Renal cortical epithelial cell (primary cell): ENCODE measurements around the gene ANGPT4. TPM values are rescaled to one million over a fixed set of nuclear protein-coding genes. Genes with fewer than 3 reads are reported as not detected.
A peak's percentile ranks its signal among the peaks of the same experiment; 100 is the strongest.
"Not testable (repeated sequence)": the region's sequence is repeated elsewhere in the genome, so short reads cannot be mapped to it uniquely, and the experiment has no call there.

Experiments used
- DNase-seq: peaks from one replicate; pipeline ENCODE4 v3.0.0-alpha.2; 2011; ENCODE audit warnings: low read depth
- total RNA-seq: library from RNA; depleted of rRNA; stranded (reverse); fragments of >200 nt; gene quantifications from 2 replicates; pipeline ENCODE4 v1.2.3, GENCODE V29; 2014

Gene ANGPT4
- total RNA-seq, 1 donor from 2014 or later, result not detected

DNA sequence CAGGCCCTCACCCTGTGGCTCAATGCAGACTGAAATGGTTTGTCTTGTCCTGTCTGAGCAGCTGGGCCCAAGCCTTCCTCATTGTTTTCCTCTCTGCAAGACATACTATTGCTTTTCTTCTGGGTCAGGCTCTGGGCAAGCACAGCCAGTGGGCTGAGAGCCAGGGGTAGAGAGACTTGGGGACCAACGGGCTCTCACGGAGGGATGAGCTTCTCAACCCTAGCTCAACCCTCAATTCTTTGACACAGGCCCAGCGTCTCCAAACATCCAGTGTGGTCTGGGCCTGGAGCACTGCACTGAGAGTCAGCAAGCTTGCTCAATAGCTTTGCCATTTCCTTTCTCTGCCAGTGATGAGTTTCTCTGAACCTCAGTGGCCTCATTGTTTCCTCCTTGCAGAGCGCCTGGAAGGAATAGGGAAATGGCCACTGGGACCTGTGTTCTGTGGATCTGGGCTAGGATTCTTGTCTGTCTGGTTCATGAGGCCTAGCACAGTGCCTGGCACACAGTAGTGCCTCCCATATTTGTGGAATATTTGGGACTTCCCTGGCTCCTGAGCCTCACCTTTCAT is 9.3 kb downstream of the ANGPT4 start:
- no peak for DNase-seq

DNA sequence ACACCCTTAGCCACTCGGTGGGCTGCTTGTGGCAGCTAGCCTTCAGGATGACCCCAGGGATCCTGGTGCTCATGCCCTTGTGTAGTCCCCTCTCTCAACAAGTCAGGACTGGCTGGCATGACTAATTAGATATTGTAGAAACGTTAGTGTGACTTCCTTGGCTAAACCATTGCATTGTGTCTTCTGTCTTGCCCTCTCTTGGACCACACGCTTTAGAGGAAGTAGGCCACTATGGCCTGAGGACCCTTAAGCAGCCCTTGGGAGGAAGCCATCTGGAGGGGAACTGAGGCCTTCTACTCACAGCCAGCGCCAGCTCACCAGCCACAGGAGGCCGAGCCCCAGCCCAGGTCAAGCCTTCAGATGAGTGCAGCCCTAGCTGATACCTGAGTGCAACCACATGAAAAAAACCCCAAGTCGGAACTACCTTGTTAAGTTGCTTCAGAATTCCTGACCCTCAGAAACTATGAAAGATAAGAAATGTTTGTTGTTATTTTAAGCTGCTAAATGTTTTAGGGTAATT is 10.1 kb downstream of the ANGPT4 start:
- no peak for DNase-seq

DNA sequence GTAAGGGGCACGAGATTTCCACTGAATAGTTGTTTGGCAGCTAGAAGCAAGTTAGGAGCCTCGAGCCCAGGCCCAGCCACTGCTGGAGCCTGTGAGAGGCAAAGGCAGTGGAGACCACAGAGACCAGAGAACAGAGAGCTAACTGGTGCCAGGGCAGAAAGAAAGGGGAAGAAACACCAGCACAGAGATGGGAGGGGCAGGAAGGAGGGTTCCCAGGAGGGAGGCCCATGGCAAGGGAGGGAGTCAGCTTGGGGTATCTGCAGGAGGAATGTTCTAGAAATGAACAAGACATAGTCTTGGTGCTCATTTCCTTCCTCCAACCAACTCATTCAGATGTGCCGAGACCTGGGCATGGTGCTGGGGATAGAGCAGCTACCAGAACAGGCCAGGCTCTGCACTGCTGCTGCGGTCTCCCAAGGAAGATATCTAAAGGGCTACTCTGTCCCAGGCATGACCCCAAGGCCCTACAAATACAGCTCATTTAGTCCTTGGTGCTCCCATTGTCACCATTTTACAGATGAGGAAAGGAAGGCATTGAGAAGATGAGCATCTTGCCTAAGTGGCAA is 10.7 kb downstream of the ANGPT4 start:
- no peak for DNase-seq

DNA sequence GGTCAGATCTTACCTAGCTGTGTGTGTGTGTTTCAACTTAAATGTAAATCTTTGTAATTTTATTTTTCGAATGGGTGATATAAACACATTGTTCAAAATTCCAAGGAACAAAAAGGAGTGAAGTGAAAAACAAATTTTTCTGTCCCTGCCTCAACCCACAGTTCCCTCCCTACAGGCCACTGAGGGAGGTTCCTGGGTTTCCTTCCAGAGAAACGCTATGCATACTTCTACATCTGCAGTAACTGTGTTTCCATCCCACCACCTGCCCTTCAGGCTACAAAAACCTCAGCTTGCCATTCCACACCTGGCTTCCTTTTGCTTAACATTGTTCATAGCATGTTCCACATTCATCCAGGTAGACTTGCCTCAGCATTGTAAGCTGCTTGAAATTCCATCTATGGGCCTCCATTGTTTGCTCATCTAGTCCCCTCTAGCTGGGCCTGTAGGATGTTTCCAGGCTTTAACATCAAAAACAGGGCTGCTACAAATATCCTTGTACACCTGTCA is 12.0 kb downstream of the ANGPT4 start:
- no peak for DNase-seq

DNA sequence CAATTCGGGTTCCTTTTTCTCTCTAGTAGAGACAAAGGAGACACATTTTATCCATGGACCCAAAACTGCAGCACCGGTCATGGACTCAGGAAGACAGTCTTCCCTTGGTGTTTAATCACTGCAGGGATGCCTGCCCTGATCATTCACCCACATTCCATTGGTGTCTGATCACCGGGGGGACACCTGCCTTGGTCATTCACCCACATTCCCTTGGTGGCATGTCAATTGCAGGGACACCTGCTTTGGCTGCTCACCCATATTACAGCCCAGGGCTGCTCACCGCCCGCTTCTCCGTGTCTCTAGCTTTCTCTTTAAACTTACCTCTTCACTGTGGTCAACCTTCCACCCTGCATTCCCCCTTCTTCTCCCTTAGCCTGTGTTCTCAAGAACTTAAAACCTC is 18.7 kb downstream of the ANGPT4 start:
- DNase-seq, result not testable (repeated sequence)

DNA sequence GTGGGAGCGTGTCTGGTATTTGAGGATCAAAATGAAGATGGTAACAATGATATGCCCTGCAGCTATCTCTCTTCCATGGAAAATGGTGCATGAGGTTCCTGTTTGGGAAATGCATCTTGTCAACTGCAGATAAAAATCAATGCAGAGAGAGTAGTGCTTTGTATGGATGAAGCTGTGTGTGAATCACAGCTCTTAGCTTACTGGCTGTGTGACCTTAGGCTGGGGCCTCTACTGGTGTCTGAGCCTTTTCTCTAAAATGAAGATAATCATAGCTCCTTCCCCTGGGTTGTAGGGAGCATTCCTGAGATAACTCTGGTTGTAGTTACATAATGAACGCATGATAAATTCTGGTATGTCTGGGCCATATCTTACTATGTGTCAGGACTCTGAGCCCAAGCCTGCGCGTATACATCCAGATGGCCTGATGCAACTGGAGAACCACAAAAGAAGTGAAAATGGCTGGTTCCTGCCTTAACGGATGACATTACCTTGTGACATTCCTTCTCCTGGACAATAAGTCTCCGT is 19.6 kb downstream of the ANGPT4 start:
- no peak for DNase-seq

DNA sequence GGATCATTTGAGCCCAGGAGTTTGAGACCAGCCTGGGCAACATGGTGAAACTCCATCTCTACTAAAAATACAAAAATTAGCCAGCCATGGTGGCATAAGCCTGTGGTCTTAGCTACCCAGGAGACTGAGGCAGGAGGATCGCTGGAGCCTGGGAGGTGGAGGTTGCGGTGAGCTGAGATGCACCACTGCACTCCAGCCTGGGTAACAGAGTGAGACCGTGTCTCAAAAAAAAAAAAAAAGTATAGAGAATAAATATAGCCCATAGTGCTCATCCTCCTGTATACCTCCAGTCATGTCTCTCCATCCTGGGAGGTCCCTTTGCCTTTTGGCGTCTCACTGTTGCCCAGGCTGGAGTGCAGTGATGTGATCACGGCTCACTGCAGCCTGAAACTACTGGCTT is 23.8 kb downstream of the ANGPT4 start:
- not testable (repeated sequence) for DNase-seq

DNA sequence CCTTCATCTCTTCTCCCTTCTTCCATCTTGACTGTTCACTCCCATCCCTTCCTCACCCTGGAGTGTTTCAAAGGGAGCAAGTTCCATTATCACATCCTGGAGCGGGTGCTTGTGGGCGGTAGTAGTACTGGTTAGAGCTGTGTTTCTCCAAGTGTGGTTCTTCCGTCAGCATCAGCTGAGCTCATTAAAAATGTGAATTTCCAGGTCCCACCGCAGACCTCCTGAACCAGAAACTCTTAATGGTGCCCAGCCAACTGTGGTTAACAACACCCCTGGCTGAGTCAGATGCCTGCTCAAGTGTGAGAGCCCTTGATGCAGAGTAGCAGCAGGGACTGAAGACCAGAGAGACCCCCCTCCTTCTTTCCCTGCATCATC is 24.4 kb downstream of the ANGPT4 start:
- DNase-seq, result peak; percentile 98

DNA sequence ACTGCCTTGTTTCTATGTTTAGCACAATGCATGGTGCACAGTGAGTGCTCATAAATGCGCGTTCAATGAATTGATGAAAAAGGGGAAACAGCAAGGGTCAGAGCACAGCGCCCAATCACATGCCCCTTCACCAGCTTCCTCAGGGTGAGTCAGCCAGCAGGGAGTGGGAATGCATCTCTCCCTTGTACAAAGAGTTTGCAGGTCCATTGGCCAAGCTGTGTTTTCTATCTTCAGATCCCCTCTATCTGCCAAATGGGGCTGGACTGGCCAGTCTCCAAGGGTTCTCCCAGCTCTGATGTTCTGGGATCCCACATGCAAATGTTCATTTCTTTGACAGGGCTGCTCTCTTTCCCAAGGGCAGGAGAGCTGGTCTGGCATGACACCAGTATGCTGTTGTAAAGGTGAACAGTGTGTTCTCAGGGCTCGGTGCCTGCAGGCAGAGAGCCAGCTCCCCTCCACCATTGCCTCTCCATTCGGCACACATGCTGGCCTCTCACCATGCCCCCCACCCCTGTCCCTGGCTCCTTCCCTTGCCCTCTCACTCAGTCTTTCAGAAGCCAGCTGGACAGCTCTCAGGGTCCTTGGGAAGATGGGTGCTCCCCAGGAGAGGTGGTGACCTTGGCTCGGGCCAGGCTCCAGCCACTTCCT is 25.0 kb downstream of the ANGPT4 start:
- DNase-seq, result peak; percentile 72

DNA sequence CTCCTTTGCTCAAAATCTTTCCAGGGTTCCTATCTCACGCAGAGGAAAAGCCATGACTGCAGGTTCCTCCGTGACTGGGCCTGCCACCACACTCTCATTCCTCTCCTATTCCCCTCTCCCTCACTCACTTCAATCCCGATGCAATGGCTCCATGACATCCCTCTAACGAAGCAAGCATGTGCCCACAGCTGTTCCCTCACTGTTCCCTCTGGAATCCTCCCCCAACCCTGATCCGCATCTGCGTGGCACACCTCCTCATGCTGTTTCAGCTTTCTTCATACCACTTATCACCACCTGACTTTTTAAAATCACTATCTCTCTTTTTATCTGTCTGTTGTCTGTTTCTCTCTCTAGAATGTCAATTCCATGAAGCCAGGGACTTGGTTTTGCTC is 25.5 kb downstream of the ANGPT4 start:
- DNase-seq, result no peak

DNA sequence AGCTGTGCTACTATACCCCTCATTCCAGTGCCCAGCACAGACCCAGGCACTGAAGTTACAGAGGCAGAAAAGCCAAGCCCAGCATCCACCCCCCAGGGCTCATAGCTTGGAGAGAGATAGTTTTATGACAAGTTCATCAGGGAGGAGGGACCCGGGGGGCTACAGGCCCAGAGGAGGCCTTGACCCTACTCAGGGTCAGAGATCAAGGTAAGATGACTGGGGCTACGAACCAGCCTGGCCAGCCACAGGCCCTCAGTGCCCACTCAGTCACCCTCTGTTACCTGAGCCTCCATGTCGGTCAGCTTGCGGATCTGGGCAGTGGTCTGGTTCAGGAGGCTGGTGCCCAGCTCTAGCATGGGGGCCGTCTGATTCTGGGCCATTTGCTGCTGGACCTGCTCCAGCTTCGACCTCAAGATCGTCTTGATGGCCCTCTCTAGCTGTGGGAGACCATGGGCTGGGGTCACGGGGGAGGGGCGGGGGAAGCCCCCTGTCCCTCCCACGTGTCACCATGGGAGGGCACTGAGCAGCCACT is 26.1 kb downstream of the ANGPT4 start:
- no peak for DNase-seq

DNA sequence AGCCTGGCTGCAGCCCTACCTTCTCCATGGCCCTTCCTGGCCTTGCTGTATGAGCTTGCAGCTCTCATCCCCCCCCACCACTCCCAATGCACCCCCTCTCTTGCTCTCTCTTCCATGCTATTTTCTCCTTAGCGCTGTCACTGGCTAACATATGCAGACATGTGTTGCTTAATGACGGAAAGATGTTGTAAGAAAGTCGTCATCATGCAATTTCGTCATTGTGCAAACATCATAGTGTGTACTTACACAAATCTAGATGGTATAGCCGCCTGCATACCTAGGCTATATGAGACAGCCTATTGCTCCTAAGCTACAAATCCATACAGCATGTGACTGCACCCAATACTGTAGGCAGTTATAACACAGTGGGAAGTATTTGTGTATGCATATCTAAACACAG is 27.0 kb downstream of the ANGPT4 start:
- no peak for DNase-seq

DNA sequence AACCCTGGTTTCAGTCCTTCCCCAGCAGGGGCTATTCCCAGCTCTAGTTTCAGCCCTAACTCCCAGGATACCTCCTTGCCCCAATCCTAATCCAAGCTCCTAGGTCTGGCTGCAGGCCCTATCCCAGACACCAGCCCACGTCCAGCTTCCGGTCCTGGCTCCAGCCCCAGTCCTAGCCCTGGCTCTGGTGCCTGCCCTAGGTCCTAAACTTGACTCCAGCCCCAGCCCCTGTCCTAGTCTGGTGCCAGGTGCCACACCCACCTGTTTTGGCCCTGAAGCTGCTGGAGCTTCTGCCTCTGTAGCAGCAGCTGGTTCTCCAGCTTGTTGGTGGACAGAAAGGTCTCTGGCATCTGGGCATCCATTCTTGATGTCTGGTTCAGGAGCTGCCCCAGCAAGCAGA is 28.1 kb downstream of the ANGPT4 start:
- DNase-seq, result no peak

DNA sequence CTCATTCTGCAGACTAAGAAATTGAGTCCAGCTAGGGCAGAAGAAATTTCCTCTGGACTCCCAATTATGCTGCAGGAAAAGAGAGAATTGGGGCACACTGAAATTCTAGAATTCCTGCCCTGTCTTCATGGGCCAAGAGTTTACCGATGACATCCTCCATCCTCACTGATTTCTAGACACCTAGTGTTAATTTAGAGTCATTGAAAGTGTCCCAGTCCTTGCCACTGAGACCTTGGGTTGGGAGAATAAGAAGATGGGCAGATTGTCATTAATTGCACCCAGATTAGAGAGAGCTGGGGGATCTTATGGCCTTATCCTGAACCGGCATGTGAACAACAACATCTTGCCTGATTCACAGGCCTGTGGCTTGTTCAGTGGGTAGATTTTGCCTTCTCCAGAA is 29.0 kb downstream of the ANGPT4 start:
- DNase-seq, result no peak

DNA sequence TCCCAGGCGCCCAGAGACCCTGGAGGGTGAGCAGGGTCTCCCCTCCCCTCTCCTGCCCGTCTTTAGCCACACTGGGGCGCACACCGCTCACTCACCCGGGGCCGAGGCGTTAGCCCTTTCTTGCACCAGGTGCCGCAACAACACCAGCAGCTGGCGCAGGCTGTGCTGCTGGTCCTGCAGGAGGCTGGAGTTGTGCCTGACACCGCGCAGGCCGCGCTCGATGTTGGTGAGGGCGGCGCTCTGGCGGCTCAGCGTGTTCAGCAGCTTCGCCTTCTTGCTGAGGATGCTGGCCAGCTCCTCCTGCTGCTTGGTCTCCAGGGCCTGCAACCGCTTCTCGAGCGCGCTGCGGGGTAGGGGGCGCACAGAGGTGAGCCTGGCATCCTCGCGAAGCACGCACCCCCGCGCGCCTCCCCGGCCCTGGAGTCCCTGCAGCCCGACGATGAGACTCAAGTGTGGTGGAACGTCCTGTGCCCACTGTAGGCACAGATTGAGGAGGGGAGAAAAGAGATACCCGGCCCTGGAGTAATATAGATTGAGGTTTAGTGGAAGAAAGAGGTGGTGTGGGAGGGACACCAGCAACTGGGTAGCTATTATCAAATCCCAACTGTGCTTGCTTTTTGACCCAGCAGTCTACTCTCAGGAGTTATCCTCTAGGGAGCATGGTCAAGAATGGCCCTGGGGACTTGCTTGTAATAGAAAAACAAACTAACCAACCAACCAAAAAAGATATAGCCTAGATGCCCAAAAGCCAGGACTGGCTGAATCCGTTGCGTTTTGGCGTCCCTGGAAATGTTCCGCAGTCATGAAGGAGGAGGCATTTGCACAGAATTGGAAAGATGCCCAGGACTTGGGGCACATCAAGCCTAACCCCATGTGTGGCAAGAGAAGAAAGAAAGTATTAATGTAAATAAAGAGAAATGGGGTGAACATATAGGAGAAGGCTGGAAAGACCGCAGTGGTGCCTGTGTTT is 30.9 kb downstream of the ANGPT4 start:
- DNase-seq, result peak; percentile 41

DNA sequence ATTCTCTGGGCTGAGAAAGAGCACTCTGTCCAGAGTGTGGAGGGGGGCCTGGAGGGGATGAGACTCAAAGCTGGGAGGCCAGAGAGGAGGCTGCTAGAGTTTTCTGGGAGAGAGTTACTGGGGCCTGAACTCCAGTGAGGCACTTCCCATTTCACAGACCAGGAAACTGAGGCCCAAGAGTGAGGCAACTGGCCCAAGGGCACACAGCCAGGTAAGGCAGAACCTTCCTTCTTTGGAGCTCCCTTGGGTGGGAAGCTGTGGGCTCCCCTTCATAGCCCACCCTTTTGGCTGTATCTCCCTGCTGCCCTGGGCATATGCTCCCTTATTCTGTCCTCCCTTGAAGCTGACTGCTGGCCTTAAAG is 34.4 kb downstream of the ANGPT4 start:
- DNase-seq, result no peak

DNA sequence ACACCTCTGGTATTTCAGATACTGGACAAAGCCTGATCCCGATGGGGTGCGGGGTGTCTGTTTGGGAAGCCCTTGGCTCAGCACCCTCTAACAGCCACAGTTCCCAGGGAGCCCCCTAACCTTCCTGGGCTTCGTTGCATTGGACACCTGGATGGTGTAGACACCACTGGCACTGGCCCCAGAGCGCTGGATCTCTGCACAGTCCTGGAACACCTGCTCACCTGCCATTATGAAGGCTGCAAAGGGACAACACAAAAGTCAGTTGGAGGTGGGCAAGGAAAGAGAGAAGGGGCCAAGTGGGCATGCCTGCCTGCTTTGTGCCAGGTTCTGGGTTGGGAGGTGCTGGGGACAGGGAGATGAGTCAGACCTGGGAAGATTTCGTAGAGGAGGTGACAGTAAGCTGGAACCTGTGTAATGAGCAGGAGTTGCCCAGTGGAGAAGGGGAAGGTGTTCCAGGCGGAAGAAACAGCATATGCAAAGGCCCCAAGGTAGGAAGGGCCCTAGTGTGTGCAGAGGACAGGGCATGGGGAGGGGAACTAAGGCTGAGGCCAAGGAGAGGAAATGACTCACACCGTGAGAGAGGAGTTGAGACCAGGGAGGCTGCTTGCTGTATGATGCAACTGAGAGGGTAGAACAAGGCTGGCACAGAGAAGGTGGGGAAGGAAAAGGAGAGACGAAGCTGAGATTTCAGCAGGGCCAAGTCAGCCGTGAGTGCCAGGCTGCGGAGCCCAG is 34.9 kb downstream of the ANGPT4 start:
- peak; percentile 71 for DNase-seq

DNA sequence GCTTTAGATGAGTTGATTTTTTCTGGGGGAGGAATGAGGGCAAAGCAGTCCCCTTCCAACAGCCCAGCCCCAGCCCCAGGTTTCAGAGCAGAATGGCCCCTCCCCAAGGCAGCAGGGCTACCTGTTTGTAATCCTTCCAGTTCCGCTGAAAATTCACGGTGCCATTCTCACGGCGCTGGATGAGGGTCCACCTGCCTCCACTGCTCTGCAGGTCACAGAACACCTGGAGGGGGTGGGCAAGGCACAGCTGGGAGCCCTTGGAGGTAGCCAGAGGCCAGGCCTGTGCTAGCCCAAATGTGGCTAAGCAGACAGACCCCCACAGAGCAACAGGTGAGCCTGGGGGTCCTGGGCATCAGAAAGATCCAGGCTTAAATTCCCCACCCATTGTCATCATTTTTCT is 36.5 kb downstream of the ANGPT4 start:
- no peak for DNase-seq

DNA sequence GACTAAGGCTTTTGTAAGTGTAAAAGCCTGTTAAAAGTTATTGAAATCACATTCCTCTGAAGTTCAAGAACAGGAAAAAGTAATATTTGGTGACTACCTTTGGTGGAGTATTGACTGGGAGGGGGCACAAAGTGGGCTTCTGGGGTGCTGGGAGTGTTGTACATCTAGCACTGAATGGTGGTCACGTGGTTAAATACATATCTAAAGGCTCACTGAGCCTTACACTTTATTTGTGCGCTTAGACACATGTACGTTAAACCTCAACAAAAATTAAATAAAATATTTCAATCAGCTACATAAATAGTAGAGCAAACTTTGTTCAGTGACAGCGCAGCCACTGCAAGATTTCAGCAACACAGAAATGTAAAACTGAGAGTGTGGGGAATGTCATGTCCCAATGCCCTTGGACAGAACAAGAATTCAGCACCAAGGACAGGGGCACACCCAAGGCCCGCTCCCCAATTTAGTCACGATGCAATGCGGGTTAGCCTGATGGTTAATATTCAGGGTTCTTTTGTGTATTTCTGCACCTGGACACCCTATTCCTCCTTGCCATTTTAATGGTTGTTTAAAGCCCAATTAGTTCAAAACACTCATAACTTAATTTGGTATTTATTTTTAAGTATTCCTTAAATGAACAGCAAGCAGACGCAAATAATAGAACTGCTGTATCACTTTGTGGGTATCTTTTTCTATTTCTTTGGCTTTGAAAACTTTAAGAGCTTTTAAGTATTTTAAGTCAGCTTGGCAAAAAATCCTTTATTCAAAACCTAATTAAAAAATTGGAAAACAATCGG is 37.4 kb downstream of the ANGPT4 start:
- peak; percentile 11 for DNase-seq

DNA sequence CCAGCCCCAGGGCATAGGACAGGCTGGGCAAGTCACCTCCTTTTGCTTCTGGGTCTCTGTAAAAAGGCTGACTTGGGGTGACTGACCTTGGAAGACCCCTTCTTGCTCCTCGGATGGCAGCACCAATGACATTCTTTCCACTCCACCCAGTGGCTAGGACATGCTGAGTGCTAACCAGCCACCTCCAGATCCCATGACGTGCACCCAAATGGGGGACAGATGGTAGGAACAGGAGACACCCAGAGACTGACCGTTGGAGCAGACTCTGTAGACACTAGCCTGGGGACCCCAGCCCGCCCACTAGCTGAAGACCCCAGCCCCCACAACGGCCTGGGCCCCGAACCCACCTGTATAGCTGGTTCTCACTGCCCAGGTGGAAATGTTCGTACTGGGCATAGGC is 38.3 kb downstream of the ANGPT4 start:
- no peak for DNase-seq
